Spleen (tissue), 7 donors: ENCODE data around the gene SMOC2.

Experiments
- CTCF ChIP-seq, 11 experiments: fragments of 200-600 bp in 7 of 11; fragments of 450-650 bp in 4 of 11; sonication (generic) in 4 of 11; IDR thresholded peaks in 8 of 11; conservative IDR thresholded peaks in 3 of 11; 1 replicate in 7 of 11; 2 replicates in 4 of 11; pipeline versions ENCODE4 v1.4.0 to v1.8.0; 2016 to 2021; ENCODE audit warnings: antibody characterized with exemption in 11 of 11, inconsistent platforms in 4 of 11, mild to moderate bottlenecking in 1 of 11
- POLR2A ChIP-seq, 3 donors: fragments of 450-650 bp; IDR thresholded peaks; one replicate each; pipeline ENCODE4 v1.5.1; 2017; ENCODE audit warnings: antibody characterized with exemption in 3 of 3, mild to moderate bottlenecking in 1 of 3
- POLR2AphosphoS5 ChIP-seq, 3 donors: sonication (generic); formaldehyde crosslinking; IDR thresholded peaks; one replicate each; pipeline ENCODE4 v1.5.1; 2017; ENCODE audit warnings: antibody characterized with exemption in 3 of 3
- donor health status: DM: no; HTN: no; CAD: no; lungs with moderate emphysema.
- donor health status: DM: no; HTN: no; CAD: no.
- donor health status: DM: no; HTN: no; CAD: no.

GRCh38 chr6:168456907-168457652 lies 16.1 kb downstream of the SMOC2 start:
- TF ChIP-seq CTCF (IDR thresholded peaks at IDR 0.05 in 8 of 11, conservative IDR thresholded peaks at IDR 0.05 in 3 of 11) (no peak), POLR2AphosphoS5 (IDR thresholded peaks at IDR 0.05) (no peak), POLR2A (IDR thresholded peaks at IDR 0.05) (no peak)
